K562 (cell line): Measurements from ENCODE around the gene SYS1. TPM values are rescaled to one million over a fixed set of nuclear protein-coding genes. Genes with fewer than 3 reads are reported as not detected.

Source experiments
- ATAC-seq: fragments of 200-7000 bp; cut with Tn5 transposase; 3 replicates; pipeline ENCODE4 v1.9.1; 2020; ENCODE audit warnings: moderate library complexity
- BruUV-seq: library from RNA; stranded (reverse); fragments of 400-500 nt; replicated peaks from 2 replicates; lab custom pipeline; 2021; lab: Mats Ljungman, UMichigan
- CTCF ChIA-PET: fragments of 300-600 bp; formaldehyde crosslinking; extraction: SDS; loops from one replicate; lab custom pipeline; 2021; ENCODE audit warnings: low intra/inter-chr PET ratio; lab: Yijun Ruan, JAX
- POLR2A ChIA-PET: fragments of 300-600, 350-650 bp; sonication (Branson Sonifier 250); formaldehyde crosslinking; extraction: SDS; loops from one replicate; lab custom pipeline; 2021; ENCODE audit warnings: antibody characterized with exemption, inconsistent platforms; lab: Yijun Ruan, JAX
- DNase-seq, 4 experiments: peaks; one replicate each; pipeline versions ENCODE4 v3.0.0 to v3.0.0-alpha.2; 2011 to 2018; ENCODE audit warnings: low spot score in 3 of 4, mixed read lengths in 3 of 4; ENCODE audit errors: extremely low read depth in 1 of 4
- FAIRE-seq: peaks from 2 replicates; lab custom pipeline; 2011; peaks lifted over from hg19 to GRCh38; lab: Jason Lieb, UNC
- H2AFZ ChIP-seq: 2 replicates; pipeline ENCODE4 v1.6.0; 2011; ENCODE audit warnings: low read depth, low read length, control low read depth, inconsistent platforms
- H3K27ac ChIP-seq: fragments of 200-600 bp; 3 replicates; pipeline ENCODE4 v1.8.0; 2011; ENCODE audit warnings: low read depth, mild to moderate bottlenecking, control low read depth, inconsistent platforms, low read length, moderate library complexity, mixed read lengths; ENCODE audit errors: extremely low read depth
- H3K27me3 ChIP-seq, 2 experiments: fragments of 300-600 bp in 1 of 2; 2 replicates in 1 of 2; 3 replicates in 1 of 2; pipeline versions ENCODE4 v1.6.0 to v1.8.0; 2011; ENCODE audit warnings: inconsistent platforms in 2 of 2, low read length in 2 of 2, mild to moderate bottlenecking in 1 of 2, mixed read lengths in 1 of 2, moderate library complexity in 1 of 2; ENCODE audit not compliant: control insufficient read depth in 2 of 2, insufficient read depth in 2 of 2
- H3K36me3 ChIP-seq: fragments of 300-600 bp; 3 replicates; pipeline ENCODE4 v1.8.0; 2011; ENCODE audit warnings: mild to moderate bottlenecking, low read length, inconsistent platforms; ENCODE audit not compliant: control insufficient read depth, insufficient read depth
- H3K4me1 ChIP-seq, 2 experiments: fragments of 200-600 bp in 1 of 2; replicated peaks in 1 of 2; 2 replicates in 1 of 2; 3 replicates in 1 of 2; pipeline versions ENCODE4 v1.5.1 to v1.8.0; 2011; ENCODE audit warnings: inconsistent platforms in 2 of 2, low read length in 2 of 2, mild to moderate bottlenecking in 1 of 2, mixed read lengths in 1 of 2, moderate library complexity in 1 of 2; ENCODE audit not compliant: control insufficient read depth in 2 of 2, insufficient read depth in 2 of 2
- H3K4me2 ChIP-seq: 2 replicates; pipeline ENCODE4 v1.6.1; 2011; ENCODE audit warnings: low read length, control low read depth, inconsistent platforms, mixed read lengths; ENCODE audit not compliant: insufficient read depth
- H3K4me3 ChIP-seq: fragments of 200-600 bp; sonication (generic), shearing (Covaris generic); 2 replicates; pipeline ENCODE4 v1.5.1; 2016; ENCODE audit warnings: control low read depth, inconsistent platforms
- H3K79me2 ChIP-seq: fragments of 200-600 bp; 3 replicates; pipeline ENCODE4 v1.8.0; 2011; ENCODE audit warnings: low read length, inconsistent platforms; ENCODE audit not compliant: control insufficient read depth, insufficient read depth
- H3K9ac ChIP-seq, 2 experiments: 2 replicates each; pipeline versions ENCODE4 v1.6.0 to v1.6.1; 2011; ENCODE audit warnings: low read depth in 2 of 2, low read length in 2 of 2, control low read depth in 1 of 2, inconsistent platforms in 1 of 2, mild to moderate bottlenecking in 1 of 2, mixed read lengths in 1 of 2; ENCODE audit not compliant: insufficient read depth in 1 of 2
- H3K9me1 ChIP-seq: one replicate; pipeline ENCODE4 v1.6.0; 2011; ENCODE audit warnings: inconsistent platforms, mild to moderate bottlenecking, low read length, moderate library complexity; ENCODE audit not compliant: control insufficient read depth, insufficient read depth
- H3K9me3 ChIP-seq: replicated peaks from 2 replicates; pipeline ENCODE4 v1.5.1; 2011; ENCODE audit warnings: low read depth, low read length, inconsistent platforms; ENCODE audit not compliant: control insufficient read depth, insufficient read depth
- H4K20me1 ChIP-seq: replicated peaks from 2 replicates; pipeline ENCODE4 v1.6.1; 2011; ENCODE audit warnings: low read length, inconsistent platforms, mixed read lengths; ENCODE audit not compliant: control insufficient read depth, insufficient read depth
- CREM ChIP-seq: IDR thresholded peaks from 2 replicates; pipeline ENCODE4 v1.6.1; 2014; ENCODE audit warnings: antibody characterized with exemption, low read depth
- MYC ChIP-seq, 2 experiments: fragments of 250-450 bp in 1 of 2; sonication (Bioruptor Pico) in 1 of 2; IDR thresholded peaks; 2 replicates each; pipeline versions ENCODE4 v1.5.1 to v1.6.1; 2012 to 2021; ENCODE audit warnings: low read depth in 2 of 2, borderline replicate concordance in 1 of 2, improper control_type of control experiment in 1 of 2, low read length in 1 of 2, mild to moderate bottlenecking in 1 of 2, moderate library complexity in 1 of 2
- RBFOX2 ChIP-seq: fragments of 200-400 bp; formaldehyde crosslinking; IDR thresholded peaks from 2 replicates; pipeline ENCODE4 v1.6.1; 2017; ENCODE audit warnings: low read depth, mild to moderate bottlenecking, low read length, moderate library complexity
- RUNX1 ChIP-seq: sonication (generic); IDR thresholded peaks from 2 replicates; pipeline ENCODE4 v1.6.1; 2016; ENCODE audit warnings: antibody characterized with exemption, low read depth
- STAG1 ChIP-seq: sonication (generic); formaldehyde crosslinking; IDR thresholded peaks from 2 replicates; pipeline ENCODE4 v1.5.0; 2020; ENCODE audit warnings: missing genetic modification reagents, borderline replicate concordance
- ZBTB1 ChIP-seq: sonication (generic); formaldehyde crosslinking; IDR thresholded peaks from 2 replicates; pipeline ENCODE4 v1.8.1; 2023; ENCODE audit warnings: missing genetic modification reagents, low read depth, mild to moderate bottlenecking, borderline replicate concordance
- WGBS: fragments of 100-300 bp; shearing (Covaris generic); methylation state at CpG from one replicate; pipeline ENCODE4 v1.1.6; 2016; ENCODE audit warnings: low coverage, mixed read lengths; ENCODE audit not compliant: insufficient coverage; ENCODE audit errors: missing lambda C conversion rate; 5-methylcytosine and 5-hydroxymethylcytosine counted together
- in situ Hi-C: fragments of 300-500 bp; cut with MboI; formaldehyde crosslinking; loops from 4 replicates; pipeline ENCODE4 v1.15.0; 2018; ENCODE audit warnings: inconsistent platforms, mixed read lengths
- intact Hi-C: fragments of 100-400 bp; cut with micrococcal nuclease; formaldehyde crosslinking; loops from 2 replicates; pipeline ENCODE4 v1.14.2; 2022
- polyA plus RNA-seq, 8 experiments: library from polyadenylated mRNA; depleted of rRNA in 4 of 8; stranded (reverse) in 5 of 8; unstranded in 3 of 8; fragments of >200 nt; fragmentation: Nextera tagmentation in 2 of 8; fragmentation: Illumina TruSeq in 1 of 8; extraction: Ambion mirVana in 2 of 8; extraction: Trizol in 1 of 8; gene quantifications; 2 replicates each; pipeline versions ENCODE4 v1.2.1 to v1.2.3, GENCODE V29; 2011 to 2014; ENCODE audit warnings: inconsistent platforms in 1 of 8, missing spikeins in 1 of 8
- total RNA-seq, 7 experiments: library from RNA; depleted of rRNA in 6 of 7; stranded (reverse); fragments of >200 nt in 6 of 7; fragmentation: Illumina TruSeq in 2 of 7; extraction: Trizol in 2 of 7; gene quantifications; 2 replicates each; pipeline versions ENCODE4 v1.2.1 to v1.2.3, GENCODE V29; 2011 to 2021; ENCODE audit warnings: low replicate concordance in 1 of 7

SYS1 gene
- total and polyA plus RNA-seq, 9 of the 15 experiments (the other 6 are each of a cell fraction or from before 2014, with no cell fraction given), result 11.1 to 25.2 (median 17.5) TPM

DNA sequence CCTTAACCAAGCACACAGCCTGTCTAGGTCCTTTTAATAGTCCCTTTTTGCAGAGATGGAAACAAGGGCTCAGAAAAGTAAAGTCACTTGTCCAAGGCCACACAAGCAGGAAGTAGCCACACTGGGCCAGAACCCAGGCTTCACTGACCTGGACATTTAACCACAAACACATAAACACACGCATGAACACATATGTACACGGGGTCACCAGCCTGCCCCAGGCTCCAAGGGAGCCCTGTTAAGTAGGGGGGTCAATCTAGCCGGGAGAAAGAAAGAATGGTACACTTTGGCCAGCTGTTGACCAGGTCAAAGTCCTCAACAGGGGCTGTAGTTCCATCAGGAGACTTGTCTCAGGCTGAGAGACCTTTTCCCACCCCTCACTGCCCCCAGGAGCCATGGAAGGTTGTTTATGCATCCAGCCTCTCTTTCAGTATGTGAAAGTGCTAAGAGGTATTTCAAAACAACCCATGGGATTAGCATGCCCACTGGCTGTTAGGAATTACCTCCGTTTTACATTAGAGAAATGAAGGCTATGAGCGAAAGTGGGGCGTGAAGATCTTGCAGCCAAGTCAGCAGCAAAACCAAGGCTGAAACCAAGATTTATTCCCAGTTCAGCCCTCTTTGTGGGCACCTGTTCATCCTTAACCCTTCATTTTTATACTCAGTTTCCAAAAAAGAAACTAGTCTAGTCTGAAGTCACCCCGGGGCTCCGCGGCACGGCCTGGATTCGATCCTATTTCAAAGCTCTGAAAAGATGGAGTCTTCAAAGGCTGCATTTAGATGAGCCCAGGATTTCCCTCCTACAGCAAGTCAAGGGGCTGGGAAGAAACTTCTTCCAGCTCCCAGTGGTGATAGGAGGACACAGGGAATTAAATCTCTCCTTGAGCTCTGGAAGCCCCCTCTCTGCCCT is 24.6 kb upstream of the SYS1 start:
- BruUV-seq, result no TSS peak
- H3K4me2 ChIP-seq, result peak overlapping the region; percentile 67
- no peaks in the 10 kb centered on the region for H3K9me3 ChIP-seq
- ATAC-seq, result no peak
- 0 out of 2 replicates have a peak, but pooled peaks cover 6% of the 10 kb centered on the region for H4K20me1 ChIP-seq
- intact Hi-C loops, result no loop called here
- in situ Hi-C loops, result no loop called here
- peaks cover 60 to 61% of the 10 kb centered on the region in 2 experiments for H3K4me1 ChIP-seq
- no peak overlapping the region for H3K4me3 ChIP-seq
- DNase-seq, result no peak
- H3K36me3 ChIP-seq, result peaks cover 9% of the 10 kb centered on the region; the same call in 1 of the 3 replicates
- H3K9me1 ChIP-seq, result no peaks in the 10 kb centered on the region
- H3K27ac ChIP-seq, result peak overlapping the region; percentile 58
- H2AFZ ChIP-seq, result peak overlapping the region; percentile 61
- ChIA-PET CTCF (no interaction called here), POLR2A (interaction anchor here (0.6 to 4.1 kb wide), 4 partner anchors 9 to 31 kb away, joined by 3 to 32 read pairs (median 4); partner anchors contain the start of gene SDC4)
- TF ChIP-seq ZBTB1 (CRISPR knock-in tag) (no peak), STAG1 (CRISPR knock-in tag) (no peak), RBFOX2 (0 out of 2 replicates have a peak, but pooled peaks have one; percentile 20), MYC (IDR thresholded peaks at IDR 0.05; ENCODE audit: low read depth, low read length) (0 out of 2 replicates have a peak, but pooled peaks have one; percentile 0), MYC (CRISPR knock-in tag; IDR thresholded peaks at IDR 0.05; ENCODE audit: borderline replicate concordance, low read depth) (no peak), CREM (no peak), RUNX1 (0 out of 2 replicates have a peak, but pooled peaks have one; percentile 22)
- 68% methylated on average over 11 of the region's 11 CpGs for WGBS
- H3K79me2 ChIP-seq, result peaks cover 6% of the 10 kb centered on the region; the same call in 1 of the 3 replicates
- peak overlapping the region; percentile 41 to 83; a peak in 2 of 4 replicates for H3K9ac ChIP-seq
- FAIRE-seq, result no peak
- H3K27me3 ChIP-seq, result no peaks in the 10 kb centered on the region
